PC-3 (cell line): ENCODE measurements around the gene TLR8. TPM values are rescaled to one million over a fixed set of nuclear protein-coding genes. Genes with fewer than 3 reads are reported as not detected.

ENCODE experiments used
- ATAC-seq: fragments of 200-7000 bp; cut with Tn5 transposase; 2 replicates; pipeline ENCODE4 v1.9.1; 2020; ENCODE audit warnings: mild to moderate bottlenecking, moderate library complexity
- BruUV-seq: library from RNA; stranded (reverse); fragments of 400-500 nt; replicated peaks from 2 replicates; lab custom pipeline; 2021; lab: Mats Ljungman, UMichigan
- CTCF ChIA-PET: fragments of 300-600 bp; sonication (Branson Sonifier 250); formaldehyde crosslinking; loops from one replicate; lab custom pipeline; 2022; ENCODE audit warnings: antibody characterized with exemption; lab: Charles Lee
- POLR2A ChIA-PET: fragments of 300-600 bp; sonication (Branson Sonifier 250); formaldehyde crosslinking; loops from one replicate; lab custom pipeline; 2022; ENCODE audit warnings: antibody characterized with exemption; ENCODE audit not compliant: unreplicated experiment; lab: Charles Lee
- DNase-seq: peaks from one replicate; pipeline ENCODE4 v3.0.0-alpha.2; 2015
- H2AFZ ChIP-seq: fragments of 300-600 bp; sonication (generic); 2 replicates; pipeline ENCODE4 v1.6.0; 2016; ENCODE audit warnings: antibody characterized with exemption, low read length
- H3F3A ChIP-seq: fragments of 300-600 bp; sonication (generic); one replicate; pipeline ENCODE4 v1.6.0; 2017; ENCODE audit warnings: antibody characterized with exemption, low read length, control low read depth, mild to moderate bottlenecking; ENCODE audit not compliant: unreplicated experiment
- H3K27ac ChIP-seq: fragments of 300-600 bp; sonication (generic); 2 replicates; pipeline ENCODE4 v1.5.1; 2016; ENCODE audit warnings: mild to moderate bottlenecking, low read length
- H3K27me3 ChIP-seq: fragments of 300-600 bp; sonication (generic); 2 replicates; pipeline ENCODE4 v1.6.1; 2016; ENCODE audit warnings: low read length, mixed read lengths
- H3K36me3 ChIP-seq: fragments of 300-600 bp; sonication (generic); 2 replicates; pipeline ENCODE4 v1.6.1; 2016; ENCODE audit warnings: low read depth, mixed run types, low read length, mixed read lengths
- H3K4me1 ChIP-seq: fragments of 300-600 bp; sonication (generic); 2 replicates; pipeline ENCODE4 v1.5.1; 2016; ENCODE audit warnings: low read length; ENCODE audit not compliant: insufficient read depth
- H3K4me2 ChIP-seq: fragments of 300-600 bp; sonication (generic); 2 replicates; pipeline ENCODE4 v1.6.0; 2016; ENCODE audit warnings: low read length
- H3K4me3 ChIP-seq: fragments of 300-600 bp; sonication (generic); 2 replicates; pipeline ENCODE4 v1.5.1; 2016; ENCODE audit warnings: mild to moderate bottlenecking, low read length, mixed read lengths
- H3K79me2 ChIP-seq: fragments of 300-600 bp; sonication (generic); 2 replicates; pipeline ENCODE4 v1.6.1; 2017; ENCODE audit warnings: low read length, mixed read lengths
- H3K9ac ChIP-seq: fragments of 300-600 bp; sonication (generic); 2 replicates; pipeline ENCODE4 v1.6.0; 2016; ENCODE audit warnings: mild to moderate bottlenecking, low read length
- H3K9me2 ChIP-seq: fragments of 300-600 bp; sonication (generic); replicated peaks from 2 replicates; pipeline ENCODE4 v1.6.1; 2016; ENCODE audit warnings: mixed run types, low read length, mixed read lengths
- H3K9me3 ChIP-seq: fragments of 300-600 bp; sonication (generic); 2 replicates; pipeline ENCODE4 v1.6.1; 2016; ENCODE audit warnings: low read length, mixed read lengths
- H4K20me1 ChIP-seq: fragments of 300-600 bp; sonication (generic); 2 replicates; pipeline ENCODE4 v1.6.1; 2016; ENCODE audit warnings: low read length, mixed read lengths
- EZH2 ChIP-seq: fragments of 300-600 bp; sonication (generic); IDR thresholded peaks from one replicate; pipeline ENCODE4 v1.6.1; 2017; ENCODE audit warnings: antibody characterized with exemption, mild to moderate bottlenecking, low read length; ENCODE audit not compliant: unreplicated experiment
- EZH2phosphoT487 ChIP-seq: fragments of 300-600 bp; sonication (generic); IDR thresholded peaks from 2 replicates; pipeline ENCODE4 v1.6.1; 2018; ENCODE audit warnings: mild to moderate bottlenecking, antibody characterized with exemption, low read length, borderline replicate concordance
- intact Hi-C: fragments of 100-400 bp; cut with micrococcal nuclease; formaldehyde crosslinking; loops from 2 replicates; pipeline ENCODE4 v1.9.0; 2023
- total RNA-seq: library from RNA; depleted of rRNA; stranded (reverse); fragments of >200 nt; gene quantifications from 2 replicates; pipeline ENCODE4 v1.2.3, GENCODE V29; 2014
- TF ChIP-seq, protein P1 (sequence below): fragments of 300-600 bp; sonication (generic); conservative IDR thresholded peaks from 2 replicates; pipeline ENCODE4 v1.5.1; 2017; ENCODE audit warnings: antibody characterized with exemption, low read depth, mild to moderate bottlenecking, low read length

Gene TLR8
- total RNA-seq, 1 experiment from 2014 or later: not detected

DNA sequence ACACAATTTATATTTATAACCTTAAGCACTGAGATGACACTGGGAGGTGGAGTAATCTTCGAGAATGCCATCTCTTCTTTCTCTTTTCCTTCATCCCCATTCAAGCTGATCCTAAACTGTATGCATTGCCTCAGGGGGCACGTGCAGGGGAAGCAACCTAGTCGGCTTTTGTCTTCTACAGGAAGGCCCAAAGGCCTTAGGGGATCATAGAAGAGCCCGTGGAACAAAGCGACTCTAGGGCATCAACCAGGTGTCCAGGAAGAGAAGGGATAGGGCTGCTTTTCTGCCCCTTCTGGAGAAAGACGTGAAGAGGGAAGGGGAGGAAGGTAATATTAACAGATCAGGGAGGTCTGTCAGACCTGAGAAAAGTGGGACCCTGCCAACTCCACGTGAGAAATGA, 6.9 kb upstream of the TLR8 start:
- Histone ChIP-seq H3K4me2 (no peak overlapping the region), H4K20me1 (no peaks in the 10 kb centered on the region), H3K27ac (no peak overlapping the region), H3K4me1 (no peaks in the 10 kb centered on the region), H3K36me3 (no peaks in the 10 kb centered on the region), H2AFZ (no peak overlapping the region), H3F3A (no peaks in the 10 kb centered on the region), H3K27me3 (no peaks in the 10 kb centered on the region), H3K9me2 (no peaks in the 10 kb centered on the region), H3K79me2 (no peaks in the 10 kb centered on the region), H3K9ac (no peak overlapping the region), H3K9me3 (no peaks in the 10 kb centered on the region), H3K4me3 (no peak overlapping the region)
- no peak for DNase-seq
- intact Hi-C loops: no loop called here
- ChIA-PET POLR2A (no interaction called here), CTCF (no interaction called here)
- BruUV-seq: no TSS peak
- TF ChIP-seq EZH2: no peak
- TF ChIP-seq, protein P1, sequence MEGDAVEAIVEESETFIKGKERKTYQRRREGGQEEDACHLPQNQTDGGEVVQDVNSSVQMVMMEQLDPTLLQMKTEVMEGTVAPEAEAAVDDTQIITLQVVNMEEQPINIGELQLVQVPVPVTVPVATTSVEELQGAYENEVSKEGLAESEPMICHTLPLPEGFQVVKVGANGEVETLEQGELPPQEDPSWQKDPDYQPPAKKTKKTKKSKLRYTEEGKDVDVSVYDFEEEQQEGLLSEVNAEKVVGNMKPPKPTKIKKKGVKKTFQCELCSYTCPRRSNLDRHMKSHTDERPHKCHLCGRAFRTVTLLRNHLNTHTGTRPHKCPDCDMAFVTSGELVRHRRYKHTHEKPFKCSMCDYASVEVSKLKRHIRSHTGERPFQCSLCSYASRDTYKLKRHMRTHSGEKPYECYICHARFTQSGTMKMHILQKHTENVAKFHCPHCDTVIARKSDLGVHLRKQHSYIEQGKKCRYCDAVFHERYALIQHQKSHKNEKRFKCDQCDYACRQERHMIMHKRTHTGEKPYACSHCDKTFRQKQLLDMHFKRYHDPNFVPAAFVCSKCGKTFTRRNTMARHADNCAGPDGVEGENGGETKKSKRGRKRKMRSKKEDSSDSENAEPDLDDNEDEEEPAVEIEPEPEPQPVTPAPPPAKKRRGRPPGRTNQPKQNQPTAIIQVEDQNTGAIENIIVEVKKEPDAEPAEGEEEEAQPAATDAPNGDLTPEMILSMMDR: no peak
- TF ChIP-seq EZH2phosphoT487: no peak
- ATAC-seq: no peak

DNA sequence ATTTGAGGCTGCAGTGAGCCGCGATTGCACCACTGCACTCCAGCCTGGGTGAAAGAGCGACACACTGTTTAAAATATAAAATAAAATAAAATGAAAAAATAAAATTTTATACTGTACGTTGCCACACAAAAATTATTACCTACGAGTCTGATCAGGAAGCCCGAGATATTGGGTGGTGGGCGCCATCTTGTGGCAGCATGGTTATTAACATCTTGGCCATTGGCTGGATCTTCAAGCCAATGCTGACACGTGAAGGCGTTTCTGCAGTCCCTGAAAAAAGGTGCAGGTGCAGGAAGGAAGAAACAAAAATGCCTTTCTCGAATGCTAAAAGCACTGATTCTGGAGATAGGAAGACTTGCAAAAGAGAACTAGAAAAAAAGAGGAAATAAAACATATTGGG, 4.9 kb upstream of the TLR8 start:
- intact Hi-C loops: loop anchor here (1.0 to 5.0 kb wide), 3 partner anchors 87 to 586 kb away; no protein-coding TSS in a partner anchor
- Histone ChIP-seq H3K9ac (no peak overlapping the region), H3K4me2 (peak overlapping the region; percentile 54), H3K4me1 (no peaks in the 10 kb centered on the region), H3F3A (no peaks in the 10 kb centered on the region), H4K20me1 (no peaks in the 10 kb centered on the region), H3K4me3 (no peak overlapping the region), H2AFZ (peak overlapping the region; percentile 69), H3K36me3 (no peaks in the 10 kb centered on the region), H3K27ac (no peak overlapping the region), H3K9me2 (no peaks in the 10 kb centered on the region), H3K79me2 (no peaks in the 10 kb centered on the region), H3K9me3 (no peaks in the 10 kb centered on the region), H3K27me3 (no peaks in the 10 kb centered on the region)
- no TSS peak for BruUV-seq
- POLR2A ChIA-PET: no interaction called here
- peak; percentile 79 for DNase-seq
- TF ChIP-seq EZH2phosphoT487: no peak
- TF ChIP-seq, protein P1: peak; percentile 60
- peak; percentile 68 for ATAC-seq
- CTCF ChIA-PET: no interaction called here

- no peak for ATAC-seq
- DNase-seq: no peak
- intact Hi-C loops: loop anchor here (5.0 kb wide), 1 partner anchor 584 kb away; no protein-coding TSS in a partner anchor
- Histone ChIP-seq H3K79me2 (no peaks in the 10 kb centered on the region), H3K27ac (no peak overlapping the region), H3K9ac (no peak overlapping the region), H2AFZ (no peak overlapping the region), H3K9me2 (no peaks in the 10 kb centered on the region), H3K4me1 (no peaks in the 10 kb centered on the region), H3K36me3 (no peaks in the 10 kb centered on the region), H3K4me2 (no peak overlapping the region), H3K4me3 (no peak overlapping the region), H3K9me3 (no peaks in the 10 kb centered on the region), H3K27me3 (no peaks in the 10 kb centered on the region), H4K20me1 (no peaks in the 10 kb centered on the region), H3F3A (no peaks in the 10 kb centered on the region)
- TF ChIP-seq EZH2 (no peak), EZH2phosphoT487 (no peak)
- TF ChIP-seq, protein P1: no peak
- ChIA-PET POLR2A (no interaction called here), CTCF (no interaction called here)
- no TSS peak for BruUV-seq
Measured at GRCh38 chrX:12903646-12904045, 2.8 kb upstream of the TLR8 start.
